ENCODE measurements around the gene APBA2.

APBA2 gene

DNA sequence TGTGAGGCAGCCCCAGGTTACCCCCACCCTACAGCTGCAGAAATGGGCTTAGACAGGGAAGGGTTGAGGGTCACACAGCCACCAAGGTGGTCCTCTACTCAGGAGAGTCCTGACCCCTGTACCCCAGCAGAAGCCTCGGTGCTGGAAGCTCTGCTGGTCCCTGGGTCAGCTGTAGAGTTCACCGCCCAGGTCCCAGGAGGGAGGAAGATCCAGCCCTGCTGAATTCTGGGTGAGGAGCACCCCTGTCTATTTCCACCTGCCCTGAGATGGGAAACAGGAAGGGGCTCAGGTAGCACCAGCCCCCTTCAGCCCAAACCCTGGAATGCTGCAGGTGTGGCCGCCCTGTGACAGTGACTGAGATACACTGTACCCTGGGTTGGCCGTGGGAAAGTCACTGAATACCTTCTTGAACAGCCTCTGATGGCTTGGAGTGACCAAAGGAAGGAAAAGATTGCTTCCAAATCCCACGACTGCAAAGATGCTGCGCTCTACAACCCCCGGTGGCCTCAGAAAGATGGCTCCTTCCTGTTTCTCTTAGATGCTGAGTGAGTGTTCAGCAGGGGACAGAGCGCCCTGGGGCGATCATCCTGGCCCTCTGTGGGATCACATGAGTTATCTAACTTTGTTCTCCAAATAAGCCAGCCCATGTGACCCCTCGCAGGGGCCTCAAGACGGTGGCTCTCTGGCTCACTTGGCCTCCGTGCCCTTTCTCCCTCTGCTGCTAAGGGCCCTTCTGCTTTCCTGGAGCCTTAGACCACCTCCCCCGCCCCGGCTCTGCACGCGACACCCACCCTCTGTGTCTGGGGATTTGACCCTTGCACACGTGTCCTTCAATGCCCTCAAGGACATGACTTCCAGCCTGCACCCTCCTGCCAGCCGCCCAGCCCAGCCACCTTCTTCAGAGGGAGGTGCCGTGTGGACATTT is 242.0 kb downstream of the APBA2 start:
- no peak for DNase-seq

DNA sequence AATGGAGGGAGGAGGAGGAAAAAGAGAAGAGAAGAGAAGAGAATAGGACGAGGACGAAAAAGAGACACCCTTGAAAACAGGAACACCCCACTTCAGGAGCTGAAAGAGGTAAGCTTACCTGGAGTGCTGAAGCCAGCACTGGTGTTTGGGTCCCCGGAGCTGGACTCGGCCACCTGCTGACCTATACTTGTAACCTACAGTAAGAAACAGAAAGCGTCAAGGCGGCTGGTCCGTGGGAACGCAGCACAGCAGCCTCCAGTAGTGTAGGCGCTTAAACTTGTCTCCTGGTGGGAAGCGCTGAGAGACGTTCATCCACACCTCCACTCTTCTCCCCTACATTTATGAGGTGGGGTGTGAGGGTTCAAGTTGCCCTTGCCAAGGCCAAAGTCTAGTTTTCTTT is 242.9 kb downstream of the APBA2 start:
- no peak for DNase-seq

DNA sequence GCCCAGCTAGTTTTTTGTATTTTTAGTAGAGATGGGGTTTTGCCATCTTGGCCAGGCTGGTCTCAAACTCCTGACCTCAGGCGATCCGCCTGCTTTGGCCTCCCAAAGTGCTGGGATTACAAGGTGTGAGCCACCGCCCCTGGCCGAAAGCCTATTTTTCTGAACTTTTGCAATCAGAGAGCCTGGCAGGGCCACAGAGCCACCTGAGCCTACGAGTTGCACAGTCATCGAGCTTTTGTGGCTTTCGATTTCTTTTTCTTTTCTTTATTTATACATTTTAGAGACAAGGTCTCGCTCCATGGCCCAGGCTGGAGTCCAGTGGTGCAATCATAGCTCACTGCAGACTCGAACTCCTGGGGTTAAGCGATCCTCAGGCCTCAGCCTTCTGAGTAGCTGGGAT is 243.4 kb downstream of the APBA2 start:
- no peak for DNase-seq

DNA sequence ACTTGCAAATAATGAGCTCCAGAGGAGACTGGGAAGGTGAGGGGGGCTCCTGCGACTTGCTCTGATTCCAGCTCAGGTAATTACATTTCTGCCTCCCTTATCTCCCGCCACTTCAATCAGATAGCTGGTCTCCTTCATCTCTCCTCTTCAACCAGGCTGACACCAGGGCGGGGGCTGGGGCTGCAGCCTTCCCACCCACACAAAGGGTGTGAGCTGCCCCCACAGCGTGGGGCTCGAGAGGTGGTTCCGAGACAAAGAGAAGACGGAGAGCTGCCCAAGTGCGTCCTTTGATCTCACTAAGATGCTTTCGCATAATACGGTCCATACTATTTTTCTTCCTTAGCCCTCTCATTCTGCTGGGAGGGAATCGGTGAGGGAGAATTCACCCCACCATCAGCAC is 244.2 kb downstream of the APBA2 start:
- no peak for DNase-seq

DNA sequence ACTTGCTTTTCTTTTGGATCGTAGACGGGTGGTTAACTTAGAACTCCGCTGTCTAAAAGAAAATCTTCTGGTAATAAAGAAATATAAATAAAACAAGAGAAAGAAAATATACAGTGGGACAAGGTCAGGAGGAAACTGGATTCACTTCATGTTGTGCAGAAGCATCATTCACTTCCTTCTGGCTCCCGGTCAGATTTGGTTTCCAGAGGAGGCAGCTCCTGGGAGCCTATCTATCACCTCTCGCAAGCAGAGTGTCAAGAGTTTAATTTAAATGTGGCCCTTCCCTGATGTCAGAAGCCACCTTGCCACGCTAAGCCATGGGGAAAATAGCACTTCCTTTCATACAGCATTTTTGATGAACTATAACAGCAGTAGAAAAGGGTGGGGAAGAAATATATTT is 244.7 kb downstream of the APBA2 start:
- DNase-seq: no peak

DNA sequence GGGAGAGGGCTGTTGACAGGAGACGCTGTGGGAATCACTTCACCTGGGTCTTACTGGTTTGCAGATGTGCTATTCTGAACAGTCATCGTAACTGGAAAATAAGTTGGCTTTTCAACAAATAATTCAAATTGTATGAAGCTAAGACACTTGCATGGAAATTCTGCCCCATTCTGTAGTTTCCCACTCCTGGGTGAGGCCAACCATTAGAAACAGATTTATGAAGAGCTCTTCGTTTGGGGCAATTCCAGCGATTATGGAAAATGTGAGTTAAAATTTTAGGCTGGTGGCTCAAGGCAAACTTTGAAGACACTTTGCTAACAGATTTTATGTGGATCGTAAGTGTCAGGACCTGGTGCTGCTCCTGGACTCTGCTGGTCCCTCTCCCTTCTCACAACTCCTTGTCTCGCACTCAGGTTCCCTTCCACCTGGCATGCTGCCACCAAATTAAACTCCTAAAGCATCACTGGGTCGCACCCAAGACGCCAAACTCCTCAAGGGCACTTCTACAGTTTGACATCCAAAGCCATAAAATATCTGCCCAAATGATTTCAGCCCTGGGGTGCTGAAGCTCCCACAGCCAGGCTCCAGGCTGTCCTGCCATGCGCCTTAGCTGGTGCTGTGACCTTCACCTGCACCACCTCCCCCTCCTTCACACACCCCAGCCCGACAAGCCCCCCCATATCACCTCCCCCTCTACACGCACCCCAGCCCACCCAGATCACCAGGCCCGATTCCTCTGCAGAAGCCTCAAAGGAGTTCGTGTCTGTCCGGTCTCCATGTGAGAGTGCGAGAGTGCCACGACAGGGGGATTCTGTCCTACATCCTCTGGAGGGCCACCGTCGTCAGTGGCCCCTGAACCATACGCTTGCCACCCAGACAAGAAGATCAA is 245.4 kb downstream of the APBA2 start:
- DNase-seq: no peak

DNA sequence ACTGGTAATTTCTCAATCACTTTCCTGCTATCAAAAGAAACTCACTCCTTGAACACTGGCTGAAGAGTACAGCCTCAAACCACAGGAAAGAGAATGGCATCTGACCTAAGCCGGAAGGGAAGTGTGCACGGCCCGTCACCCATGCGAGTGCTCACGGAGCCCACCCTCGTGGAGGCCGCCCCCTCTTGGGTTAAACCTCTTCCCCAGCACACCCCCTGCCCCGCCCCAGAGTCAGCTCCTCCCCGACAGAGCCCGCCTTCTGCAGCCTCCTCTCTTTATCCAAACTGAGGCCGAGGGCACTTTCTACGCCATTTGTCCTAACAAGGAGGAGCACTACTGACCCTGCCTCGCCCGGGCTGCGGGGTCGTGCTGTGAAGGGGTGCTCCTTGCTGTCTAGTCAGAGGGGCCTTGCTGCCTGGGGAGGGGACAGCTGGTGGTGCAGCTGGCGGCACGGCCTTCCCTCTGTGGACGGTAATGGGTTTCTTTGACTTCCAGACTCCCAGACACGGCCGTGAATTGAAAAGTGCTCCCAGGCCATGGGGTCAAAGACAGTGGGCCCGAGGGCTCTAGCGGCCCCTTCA is 246.2 kb downstream of the APBA2 start:
- no peak for DNase-seq

DNA sequence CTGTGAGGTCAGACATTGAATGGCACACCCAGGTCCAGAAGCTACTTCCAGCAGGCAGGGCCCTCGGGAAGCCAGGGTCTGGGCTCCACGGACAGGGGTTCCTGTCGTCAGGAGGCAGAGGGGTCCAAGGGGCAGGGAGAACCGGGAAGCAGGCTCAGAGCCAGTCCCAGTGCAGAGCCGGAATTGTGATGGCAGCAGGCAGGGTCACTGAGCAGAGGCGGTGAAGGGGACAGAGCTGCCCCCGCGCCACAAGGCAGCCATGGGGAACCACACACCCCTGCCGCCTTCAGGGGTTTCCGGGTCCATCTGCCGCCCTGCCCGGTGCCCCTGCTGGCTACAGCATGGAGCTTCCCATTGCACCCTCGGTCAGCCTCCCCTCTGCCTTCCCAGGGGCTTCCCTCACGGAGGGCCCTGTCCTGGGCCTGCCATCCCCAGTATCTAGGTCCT is 247.0 kb downstream of the APBA2 start:
- no peak for DNase-seq

DNA sequence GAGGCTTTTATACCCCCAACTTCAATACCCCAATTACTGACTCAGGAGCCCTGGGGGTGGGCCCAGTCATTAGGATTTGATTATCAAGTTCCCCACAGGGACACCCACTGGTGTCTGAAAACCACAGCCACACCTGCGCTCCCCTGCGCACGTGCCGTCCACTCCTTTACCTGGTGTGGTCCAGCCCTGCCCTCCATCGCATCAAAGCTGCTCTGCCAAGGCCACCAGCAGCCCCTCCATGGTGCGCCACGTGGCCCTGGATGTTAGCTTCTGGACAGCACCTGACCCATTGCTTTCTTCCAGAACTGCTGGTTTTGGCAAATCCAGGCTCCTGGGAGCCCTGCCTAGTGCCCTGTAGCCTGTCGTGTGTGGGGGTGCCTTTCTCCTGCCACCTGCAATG is 247.5 kb downstream of the APBA2 start:
- DNase-seq: no peak

DNA sequence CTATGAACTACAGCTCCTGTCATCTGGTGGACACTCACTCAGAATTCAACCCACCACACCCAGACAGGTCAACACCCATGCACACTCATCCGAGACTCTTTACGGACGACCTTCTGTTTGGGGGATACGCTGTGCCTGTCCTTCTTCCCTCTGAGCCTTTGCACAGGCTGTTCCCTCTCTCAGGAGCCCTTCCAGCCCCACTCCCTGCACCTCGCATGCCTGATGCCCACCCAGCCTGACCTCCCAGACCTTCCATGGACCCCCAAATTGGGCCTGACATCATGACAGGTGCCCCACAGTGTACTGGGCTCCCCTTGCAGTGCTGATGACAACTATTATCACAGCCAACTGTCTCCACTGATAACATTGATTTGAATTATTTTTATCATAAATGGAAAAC is 248.0 kb downstream of the APBA2 start:
- DNase-seq: no peak

DNA sequence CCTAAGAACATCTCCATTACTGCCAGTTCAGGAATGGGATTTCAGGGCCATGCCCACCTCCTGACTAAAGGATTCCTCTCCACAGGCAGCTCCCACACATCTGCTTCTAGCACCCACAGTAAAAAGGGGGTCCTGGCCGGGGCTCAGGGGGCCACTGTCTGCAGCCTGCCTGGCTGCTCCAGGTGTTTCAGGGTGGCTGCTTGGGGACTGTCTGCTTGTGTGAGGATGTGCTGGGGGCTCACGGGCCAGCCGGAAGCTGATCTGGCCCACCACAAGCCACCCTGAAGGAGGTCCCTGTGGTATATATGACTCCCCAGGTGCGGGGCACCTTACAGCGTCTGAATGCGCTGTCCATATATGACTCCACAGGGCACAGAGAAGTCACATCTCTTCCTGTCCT is 248.5 kb downstream of the APBA2 start:
- DNase-seq: no peak

DNA sequence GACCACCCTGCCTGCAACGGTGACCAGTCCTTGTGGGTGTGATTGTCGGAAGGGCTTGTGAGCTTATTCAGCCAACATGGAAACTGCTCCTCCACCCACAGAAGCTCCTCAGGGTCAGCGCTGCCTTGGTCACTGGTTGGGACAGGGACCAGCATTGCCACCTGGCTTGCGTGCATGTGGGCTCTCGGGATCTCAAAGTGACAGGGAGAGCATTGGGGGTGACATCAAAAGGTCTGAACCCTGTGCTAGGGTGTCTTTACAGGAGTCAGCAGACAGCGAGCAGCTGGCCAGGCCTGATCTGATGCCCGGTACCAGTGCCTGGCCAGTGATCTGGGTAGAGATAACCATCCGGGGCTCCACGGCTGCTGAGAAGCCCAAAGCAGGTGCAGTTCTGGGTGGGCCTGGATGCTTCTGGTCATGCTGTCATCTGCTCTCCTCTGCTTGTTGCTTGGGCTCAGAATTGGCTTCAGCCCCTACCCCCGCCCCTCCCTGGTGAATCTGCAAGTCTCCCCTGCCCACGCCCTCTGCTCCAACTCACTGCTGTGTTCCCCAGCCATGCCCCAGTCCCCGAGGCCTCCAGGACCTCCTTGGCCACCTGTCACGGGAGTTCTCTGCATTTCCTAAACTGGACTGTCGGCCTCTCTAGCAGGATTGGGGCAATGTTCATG is 249.0 kb downstream of the APBA2 start:
- DNase-seq: no peak

DNA sequence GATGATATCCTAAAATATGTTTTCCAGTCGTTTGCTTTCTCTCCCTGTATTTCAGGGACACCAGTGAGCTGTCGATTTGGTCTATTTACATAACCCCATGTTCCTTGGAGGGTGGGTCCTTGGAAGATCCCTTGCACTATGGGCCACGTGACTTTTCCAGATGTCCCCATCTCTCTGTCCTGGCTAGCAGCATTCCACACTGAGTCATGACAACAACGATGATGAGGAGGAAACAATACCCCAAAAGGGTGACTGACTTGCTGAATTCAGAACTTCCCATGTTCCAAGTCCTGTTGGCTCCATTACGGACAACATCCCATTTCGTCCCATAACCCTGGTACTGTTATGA is 249.5 kb downstream of the APBA2 start:
- DNase-seq: no peak

DNA sequence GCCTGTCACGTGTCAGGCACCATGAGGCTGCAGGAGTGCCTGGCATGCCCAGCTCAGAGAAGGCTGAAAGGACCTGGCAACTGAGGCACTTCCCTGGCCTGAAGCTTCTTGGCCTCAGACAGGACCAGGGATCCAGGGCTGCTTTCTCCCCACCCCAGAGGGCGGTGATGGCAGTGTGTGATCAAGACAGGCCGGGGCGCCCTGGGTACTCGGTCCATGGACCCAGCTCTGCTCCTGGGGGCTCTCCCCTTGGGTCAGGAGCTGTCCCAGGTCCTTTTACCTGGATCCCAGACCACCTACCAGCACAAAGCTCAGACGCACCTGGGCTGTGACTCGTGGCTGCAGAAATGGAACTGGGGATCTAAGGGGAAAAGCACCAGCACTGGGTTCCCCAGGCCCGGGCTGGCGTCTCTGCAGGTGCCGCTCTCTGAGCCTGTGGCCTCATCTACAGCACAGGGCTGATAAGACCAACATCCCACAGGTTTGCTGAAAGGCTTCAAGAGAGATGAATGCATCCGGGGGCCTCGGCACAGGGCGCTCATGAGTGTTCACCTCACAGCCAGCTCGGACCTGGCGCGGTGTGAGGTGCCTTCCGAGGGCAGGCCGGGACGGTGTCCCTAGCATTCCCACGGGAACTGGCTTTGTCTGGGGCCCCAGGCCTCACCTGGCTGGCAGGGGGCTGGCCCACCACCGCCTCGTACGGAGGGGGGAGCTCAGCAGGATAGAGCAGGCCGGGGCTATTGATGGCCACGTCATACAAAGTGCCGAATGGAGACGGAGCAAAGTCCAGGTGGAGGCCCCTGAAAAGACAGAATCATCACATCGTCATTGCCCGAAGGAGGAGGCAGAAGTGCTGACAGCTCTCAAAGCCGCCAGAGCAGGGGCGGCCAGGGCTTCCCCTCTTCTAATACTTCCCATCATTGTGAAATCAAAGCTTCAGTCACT is 250.2 kb downstream of the APBA2 start:
- no peak for DNase-seq

DNA sequence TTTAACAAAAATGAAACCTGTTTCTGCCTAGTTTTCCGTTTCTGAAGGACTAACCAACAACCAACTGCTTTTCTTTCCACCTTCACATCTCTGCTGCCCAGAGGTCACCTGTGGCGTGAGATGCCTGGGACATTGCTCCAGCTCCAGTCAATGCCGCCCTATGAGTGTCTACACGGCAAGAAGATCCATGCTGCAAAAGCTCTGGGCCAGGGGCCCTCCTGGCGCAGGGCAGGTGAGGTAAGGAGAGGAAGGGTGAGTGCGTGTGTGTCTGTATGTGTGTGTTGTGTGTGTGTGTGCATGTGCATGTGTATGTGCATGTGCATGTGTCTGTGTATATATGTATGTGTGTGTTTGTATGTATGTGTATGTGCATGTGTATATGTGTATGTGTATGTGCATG is 252.5 kb downstream of the APBA2 start:
- no peak for DNase-seq

DNA sequence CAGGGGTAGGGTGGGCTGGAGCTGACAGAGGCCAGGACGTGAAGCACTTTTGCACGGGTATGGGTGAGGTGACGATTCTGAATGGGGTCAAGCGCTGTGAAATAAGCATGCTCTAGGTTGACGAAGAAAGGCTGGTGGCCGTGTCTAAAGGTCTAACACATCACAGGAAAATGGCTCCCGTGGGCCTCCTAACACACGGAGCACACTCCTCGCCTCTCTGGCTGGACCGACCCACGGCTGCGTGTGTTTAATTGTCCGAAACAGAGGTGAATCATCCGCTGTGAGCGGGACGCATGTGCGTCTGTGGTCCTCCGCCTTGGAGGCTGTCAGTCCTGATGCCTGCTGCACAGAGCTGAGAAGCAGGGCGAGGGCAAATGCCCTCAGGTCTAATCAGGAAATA is 253.3 kb downstream of the APBA2 start:
- no peak for DNase-seq

DNA sequence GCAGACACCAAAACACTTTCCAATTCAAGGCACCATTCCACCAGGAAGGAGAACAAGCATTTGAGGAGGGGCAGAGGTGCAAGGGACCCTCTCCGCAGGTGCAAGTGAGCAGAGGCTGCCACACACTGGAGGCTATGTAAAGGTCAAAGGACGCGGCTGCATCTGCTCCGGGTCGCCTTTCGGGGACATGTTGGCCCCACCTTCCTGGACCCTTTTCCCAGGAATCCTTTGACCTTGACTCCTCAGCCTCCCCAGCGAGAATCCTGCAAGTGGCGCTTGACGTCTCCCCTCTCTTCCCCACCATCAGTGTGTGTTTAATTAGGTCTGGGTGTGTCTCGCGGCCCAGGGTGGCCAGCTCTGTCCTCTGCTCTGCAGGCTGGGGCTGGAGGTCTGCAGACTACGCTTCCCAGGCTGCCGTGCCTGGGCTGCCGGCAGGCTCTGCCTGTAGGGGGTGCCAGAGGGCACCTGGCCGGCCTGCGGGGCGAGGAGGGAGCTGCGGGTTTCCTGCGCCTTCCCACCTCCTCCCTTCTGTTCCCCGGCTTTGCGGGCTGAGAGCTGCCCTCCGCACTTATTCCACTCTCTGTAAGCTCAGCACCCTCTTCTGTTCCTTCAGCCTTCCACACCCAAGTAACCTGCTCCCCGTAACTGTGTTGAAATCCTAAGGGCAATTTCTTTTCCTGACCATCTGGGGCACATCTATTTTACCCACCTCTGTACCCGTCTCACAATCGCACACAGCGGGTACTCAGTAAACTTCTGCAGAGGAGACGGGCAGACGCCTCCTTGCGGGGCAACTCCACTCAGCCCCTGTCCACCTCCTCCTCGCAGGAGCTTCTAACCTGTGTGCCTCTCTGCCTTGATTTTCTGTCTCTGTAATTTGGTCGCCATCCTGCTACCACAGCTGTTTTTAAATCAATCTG is 254.0 kb downstream of the APBA2 start:
- DNase-seq: peak; percentile 83

DNA sequence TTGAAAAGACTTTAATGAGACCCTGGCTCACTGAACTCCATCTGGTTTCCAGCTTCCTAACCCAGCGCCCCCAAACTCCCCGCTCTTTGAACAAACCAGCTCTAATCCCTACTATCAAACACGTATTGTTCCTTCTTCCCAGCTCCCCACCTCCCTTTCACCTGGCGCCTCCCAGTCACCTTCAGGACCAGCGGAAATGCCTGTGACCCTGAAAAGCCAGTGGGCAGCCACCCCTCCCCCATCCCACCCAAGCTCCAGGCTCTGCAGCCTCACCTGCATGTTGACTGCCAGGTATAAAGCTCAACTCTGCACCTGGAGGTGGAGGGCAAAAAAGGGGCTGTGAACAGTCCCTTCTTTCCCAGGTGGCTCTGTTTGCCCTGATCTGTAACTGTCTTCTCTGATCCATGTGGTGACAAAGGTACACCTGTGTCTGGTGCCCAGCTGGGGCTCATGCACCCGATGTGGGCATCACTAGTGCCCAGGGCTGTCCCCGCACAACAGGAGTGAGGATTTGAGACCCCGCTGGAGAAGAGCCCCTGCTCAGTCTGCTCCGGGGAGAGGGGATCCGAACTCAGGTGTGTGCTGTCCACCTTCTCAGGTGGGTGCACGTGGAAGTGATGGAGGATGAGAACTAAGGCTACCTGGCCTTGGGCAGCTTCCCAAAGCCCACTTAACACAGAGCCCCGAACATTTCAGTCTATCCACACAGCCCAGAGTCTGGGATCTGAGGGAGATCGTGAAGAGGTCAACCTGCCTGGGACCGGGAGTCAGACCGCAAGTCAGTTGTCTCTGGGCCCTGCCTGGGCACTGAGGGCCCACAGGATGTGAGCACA is 254.9 kb downstream of the APBA2 start:
- peak; percentile 51 for DNase-seq

DNA sequence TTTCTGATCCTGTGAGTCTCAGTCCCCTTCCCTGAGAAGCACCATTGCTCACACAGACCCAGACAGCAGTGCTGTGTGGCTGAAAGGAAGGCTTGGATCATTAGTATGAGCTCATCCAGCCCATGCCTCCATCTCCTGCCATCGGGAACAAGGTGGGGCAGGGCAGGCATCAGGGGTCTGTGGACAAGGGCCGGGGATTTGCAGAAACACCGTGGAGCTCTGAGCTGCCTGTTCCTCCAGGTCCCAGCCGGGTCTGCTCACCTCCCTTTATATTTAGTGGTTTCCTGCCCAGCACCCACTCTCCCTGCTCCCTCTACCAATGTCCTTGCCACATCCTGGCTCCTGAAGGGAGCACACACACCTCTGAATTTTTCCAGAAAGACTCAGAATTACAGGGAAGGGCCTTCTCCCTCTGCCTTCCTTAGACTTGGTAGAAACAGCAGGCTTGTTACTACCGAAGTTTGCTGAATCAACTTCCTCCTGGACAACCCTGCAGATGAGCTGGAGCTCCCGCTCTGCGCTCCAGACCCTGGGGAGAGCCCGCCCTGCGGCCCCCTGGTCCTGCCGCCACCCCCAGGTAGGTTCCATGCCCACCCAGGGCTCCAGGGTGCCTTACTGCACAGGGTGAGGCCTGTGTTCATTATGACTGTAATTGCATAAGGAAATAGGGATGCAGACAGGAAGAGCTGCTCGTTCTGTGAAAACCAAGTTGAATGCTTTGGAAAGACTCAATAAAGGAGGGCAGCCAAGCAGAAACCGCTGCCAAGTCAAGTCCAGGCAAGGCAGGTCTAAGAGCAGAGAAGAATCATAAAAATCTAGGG is 255.7 kb downstream of the APBA2 start:
- peak; percentile 54 for DNase-seq

Measured in activated CD8-positive, alpha-beta memory T cell treated with anti-CD3 and anti-CD28 coated beads for 24 hours (primary cell).